Measurements from ENCODE around the gene ZNF669. TPM values are rescaled to one million over a fixed set of nuclear protein-coding genes. Genes with fewer than 3 reads are reported as not detected.

Gene ZNF669
- total RNA-seq, 2 donors from 2014 or later = 2.9 to 5.9 TPM

DNA sequence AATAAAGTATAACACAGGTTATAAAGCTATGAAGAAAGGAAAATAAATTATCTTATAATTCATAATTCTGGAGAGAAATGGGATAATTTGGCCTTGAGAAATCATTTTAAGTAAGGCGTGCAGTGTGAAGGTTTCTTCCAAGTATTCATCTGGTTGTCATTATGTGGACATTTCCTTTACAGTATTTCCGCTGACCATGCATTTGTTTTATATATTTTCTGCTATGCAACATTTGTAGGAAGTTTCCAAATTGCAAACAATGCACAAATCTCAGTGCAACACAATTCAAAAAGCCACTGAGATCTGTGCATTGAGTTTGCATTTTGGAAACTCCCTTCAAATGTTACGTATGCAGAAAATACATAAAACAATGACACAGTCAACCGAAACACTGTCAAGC, 43.4 kb downstream of the ZNF669 start:
- intact Hi-C loops (cut with DNase I) = no loop called here
- Histone ChIP-seq H3K4me3 (no peak overlapping the region), H3K4me1 (peaks cover 4% of the 10 kb centered on the region), H3K27ac (no peak overlapping the region), H3K27me3 (no peaks in the 10 kb centered on the region), H3K36me3 (replicated peaks in 1 of 2; ENCODE audit: insufficient read depth in 1 of 2, low read depth in 2 of 2) (no peaks in the 10 kb centered on the region), H3K9me3 (peaks cover 0 to 8% (median 0%) of the 10 kb centered on the region in 3 donors)
- DNase-seq (no peak), ATAC-seq (no peak)
- TF ChIP-seq CTCF (IDR thresholded peaks at IDR 0.05) (no peak), POLR2A (IDR thresholded peaks at IDR 0.05) (no peak)
- whole genome bisulfite sequencing, 2 donors = 84 to 90% methylated on average over 4 of the region's 4 CpGs

GRCh38 chr1:247056071-247056470, 48.1 kb downstream of the ZNF669 start:
- intact Hi-C loops (cut with DNase I) = no loop called here
- no peaks in the 10 kb centered on the region for H3K4me1 ChIP-seq
- no peaks in the 10 kb centered on the region for H3K36me3 ChIP-seq (replicated peaks in 1 of 2; ENCODE audit: insufficient read depth in 1 of 2, low read depth in 2 of 2)
- ATAC-seq (no peak), DNase-seq (no peak)
- TF ChIP-seq POLR2A (IDR thresholded peaks at IDR 0.05) (no peak), CTCF (IDR thresholded peaks at IDR 0.05) (no peak)
- H3K27ac ChIP-seq = no peak overlapping the region
- no peaks in the 10 kb centered on the region for H3K27me3 ChIP-seq
- 92 to 93% methylated on average over 2 of the region's 2 CpGs for WGBS, 2 donors
- no peak overlapping the region for H3K4me3 ChIP-seq
- peaks cover 0 to 34% (median 0%) of the 10 kb centered on the region in 3 donors for H3K9me3 ChIP-seq

DNA sequence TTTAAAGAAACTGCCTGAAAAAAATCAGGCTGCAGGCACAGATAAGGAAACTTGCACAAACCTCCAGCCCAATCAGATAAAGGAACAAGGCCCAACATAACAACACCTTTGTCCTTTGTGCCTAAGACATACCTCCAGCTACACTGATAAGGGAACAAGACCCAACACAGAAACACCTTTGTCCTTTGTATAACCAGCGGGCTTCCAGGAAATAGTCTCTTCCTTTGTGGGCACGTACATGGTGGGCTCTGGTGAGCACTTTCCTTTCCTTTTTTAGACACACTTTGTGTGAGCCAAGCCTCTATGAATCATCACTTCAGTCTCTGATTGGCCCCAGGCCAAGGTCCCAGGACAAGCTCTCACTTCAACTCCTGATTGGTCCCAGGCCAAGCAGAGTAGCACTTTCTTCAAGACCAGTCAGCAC, 49.2 kb downstream of the ZNF669 start:
- no peak overlapping the region for H3K27ac ChIP-seq
- peaks cover 0 to 36% (median 0%) of the 10 kb centered on the region in 3 donors for H3K9me3 ChIP-seq
- WGBS, 2 donors = 42 to 71% methylated on average over 2 of the region's 2 CpGs
- H3K36me3 ChIP-seq (replicated peaks in 1 of 2; ENCODE audit: insufficient read depth in 1 of 2, low read depth in 2 of 2) = no peaks in the 10 kb centered on the region
- peak in 3 of 4 donors; percentile 5 to 19 (median 10) for DNase-seq
- H3K4me3 ChIP-seq = no peak overlapping the region
- H3K27me3 ChIP-seq = no peaks in the 10 kb centered on the region
- no peaks in the 10 kb centered on the region for H3K4me1 ChIP-seq
- no peak for ATAC-seq
- no peak for TF ChIP-seq CTCF (IDR thresholded peaks at IDR 0.05)
- no peak for TF ChIP-seq POLR2A (IDR thresholded peaks at IDR 0.05)
- intact Hi-C loops (cut with DNase I) = no loop called here

Other genes starting within 250 kb of the ZNF669 start
- 10 to 100 TPM; 17.5 to 18.7 TPM for gene AHCTF1, start 172.4 kb downstream of the ZNF669 start, total RNA-seq
- gene ZNF695, start 96.3 kb downstream of the ZNF669 start, total RNA-seq = not detected
- 1 to 10 TPM; 1.3 to 2.3 TPM for gene ZNF670, start 25.5 kb downstream of the ZNF669 start, total RNA-seq
- gene ZNF124, start 67.7 kb upstream of the ZNF669 start, total RNA-seq = 10 to 100 TPM; 20.8 to 32.4 TPM
- not detected for gene VN1R5, start 151.7 kb upstream of the ZNF669 start, total RNA-seq
- gene ZNF496, start 227.5 kb upstream of the ZNF669 start, total RNA-seq = 10 to 100 TPM; 30.0 to 53.4 TPM